HG02571 (cell line): ENCODE data around the gene WDR17.
A peak's percentile ranks its signal among the peaks of the same experiment; 100 is the strongest.
"Not testable (repeated sequence)": the region's sequence is repeated elsewhere in the genome, so short reads cannot be mapped to it uniquely, and the experiment has no call there.

ENCODE experiments used
- ATAC-seq: cut with Tn5 transposase; IDR thresholded peaks from one replicate; pipeline ENCODE4 v1.9.1; 2021; ENCODE audit warnings: mild to moderate bottlenecking, moderate library complexity; ENCODE audit not compliant: unreplicated experiment

WDR17 gene

DNA sequence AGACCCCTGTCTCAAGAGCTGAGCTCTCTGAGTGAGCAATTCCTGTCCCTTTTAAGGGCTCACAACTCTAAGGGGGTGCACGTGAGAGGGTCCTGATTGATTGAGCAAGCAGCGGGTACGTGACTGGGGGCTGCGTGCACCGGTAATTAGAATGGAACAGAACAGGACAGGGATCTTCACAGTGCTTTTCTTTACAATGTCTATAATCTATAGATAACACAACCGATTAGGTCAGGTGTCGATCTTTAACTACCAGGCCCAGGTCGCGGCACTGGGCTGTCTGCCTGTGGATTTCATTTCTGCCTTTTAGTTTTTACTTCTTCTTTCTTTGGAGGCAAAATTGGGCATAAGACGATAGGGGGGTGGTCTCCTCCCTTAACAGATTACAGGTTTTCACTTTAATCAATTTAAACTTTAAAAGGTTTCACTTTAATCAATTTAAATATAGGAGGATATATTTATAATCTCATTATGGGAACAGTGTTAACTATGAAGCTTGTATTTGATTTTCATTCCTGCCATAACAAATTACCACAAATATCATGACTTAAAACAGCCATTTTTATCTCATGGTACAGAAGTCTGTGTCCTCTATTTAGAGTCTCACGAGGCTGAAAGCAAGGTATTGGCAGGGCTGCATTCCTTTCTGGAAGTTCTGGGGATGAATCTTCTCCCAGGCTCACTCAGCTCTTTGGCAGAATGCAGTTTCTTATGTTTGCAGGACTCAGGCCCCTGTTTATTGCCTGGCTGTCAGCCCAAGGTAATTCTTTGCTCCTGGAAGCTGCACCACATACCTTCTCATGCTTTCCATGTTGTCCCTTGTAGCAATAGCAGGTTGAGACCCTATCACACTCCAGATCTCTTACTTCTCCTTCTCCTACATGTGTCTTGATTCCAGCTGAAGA lies 124.5 kb downstream of the WDR17 start:
- ATAC-seq, result no peak

DNA sequence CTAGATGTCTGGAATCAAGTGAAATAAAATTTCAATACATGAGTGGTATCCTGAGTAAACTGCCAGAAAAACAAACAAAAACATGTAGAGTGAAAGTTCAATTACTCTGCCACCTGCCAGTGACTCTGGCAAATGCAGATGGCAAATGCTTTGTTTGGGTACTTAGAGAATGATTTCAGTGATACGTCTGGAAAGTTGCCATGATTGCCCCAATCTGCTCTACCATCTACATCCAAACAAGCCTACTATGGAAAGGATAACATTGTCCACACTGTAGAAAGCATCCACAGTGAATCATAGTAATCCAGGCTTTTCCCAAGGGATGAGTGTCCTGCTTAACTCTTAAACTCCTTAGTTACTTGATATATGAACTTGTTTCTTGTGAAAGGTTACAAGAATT lies 126.3 kb downstream of the WDR17 start:
- no peak for ATAC-seq

DNA sequence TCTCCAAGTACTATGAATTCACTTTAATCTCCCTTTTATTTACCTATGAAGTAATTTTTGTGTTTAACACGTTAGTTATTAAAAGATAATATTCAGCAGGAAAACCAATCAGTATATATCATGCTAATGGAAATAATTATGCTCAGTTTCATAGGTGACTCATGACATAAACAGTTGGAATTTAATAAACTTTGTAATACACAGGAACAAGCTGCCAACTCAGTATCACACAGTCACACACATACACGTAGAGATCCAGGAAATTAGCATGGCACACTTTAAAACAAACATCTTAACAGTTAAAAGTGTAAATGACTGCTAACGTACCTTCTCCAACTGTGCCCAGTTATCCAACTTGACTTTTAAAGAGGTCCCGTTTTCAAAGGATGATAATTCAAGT lies 127.5 kb downstream of the WDR17 start:
- no peak for ATAC-seq

DNA sequence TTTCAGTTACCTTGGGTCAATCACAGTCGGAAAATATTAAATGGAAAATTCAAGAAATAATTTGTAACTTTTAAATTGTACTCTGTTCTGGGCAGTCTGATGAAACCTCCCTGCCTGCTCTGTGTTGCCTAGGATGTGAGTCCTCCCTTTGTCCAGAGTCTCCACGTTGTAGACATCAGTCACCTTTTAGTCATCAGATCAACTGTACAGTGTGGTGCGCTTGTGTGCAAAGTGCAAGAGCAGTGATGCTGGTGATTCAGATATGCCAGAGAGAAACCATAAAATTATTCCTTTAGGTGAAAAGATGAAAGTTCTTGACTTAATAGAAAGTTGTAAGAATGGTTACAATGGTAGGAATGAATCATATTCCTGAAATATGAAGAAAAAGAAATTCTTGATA lies 128.3 kb downstream of the WDR17 start:
- ATAC-seq, result no peak

DNA sequence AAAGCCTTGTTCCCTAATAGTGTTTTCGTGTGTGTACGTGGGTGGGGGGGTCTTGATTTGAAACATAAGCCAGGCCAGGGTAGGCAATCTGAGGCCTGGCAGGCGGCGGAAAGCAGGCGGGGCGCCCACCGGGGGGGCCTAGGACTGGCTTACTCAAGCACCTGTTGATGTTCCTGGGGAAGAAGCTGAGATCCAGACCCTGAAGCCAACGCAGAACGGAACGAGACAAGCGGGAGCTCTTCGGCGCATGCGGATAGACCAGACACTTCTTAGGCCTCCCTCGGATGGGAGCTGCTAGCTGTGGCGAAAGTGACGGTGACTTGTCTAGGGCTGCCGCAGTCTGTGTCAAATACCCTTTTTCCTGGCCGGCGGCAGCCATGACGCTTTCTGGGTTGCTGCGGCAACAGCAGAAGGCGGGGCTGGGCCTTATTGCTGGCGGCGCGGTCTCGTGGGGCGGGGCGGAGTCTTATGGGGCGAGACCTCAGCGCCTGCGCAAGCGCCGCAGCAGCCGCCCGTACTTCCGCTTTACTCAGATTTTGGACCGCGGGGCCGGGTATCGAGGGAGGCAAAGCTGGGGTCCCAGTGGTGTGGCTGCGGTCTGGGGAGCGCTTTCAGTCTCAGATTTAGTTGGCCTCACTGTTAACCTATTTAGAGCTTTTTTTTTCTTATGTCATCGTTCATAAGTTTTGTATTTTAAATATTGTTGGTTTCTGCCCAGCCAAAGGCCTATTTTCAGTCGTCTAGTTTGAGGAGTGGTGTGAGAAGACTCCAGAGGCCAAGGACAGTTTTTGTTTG lies 129.7 kb downstream of the WDR17 start, which contains the start of gene SPATA4:
TSS of gene SPATA4 (minus strand) at position 402 of the 795 bp plus-strand sequence. CDS start at position 379, 23 bp downstream.
- ATAC-seq, result peak; percentile 99

DNA sequence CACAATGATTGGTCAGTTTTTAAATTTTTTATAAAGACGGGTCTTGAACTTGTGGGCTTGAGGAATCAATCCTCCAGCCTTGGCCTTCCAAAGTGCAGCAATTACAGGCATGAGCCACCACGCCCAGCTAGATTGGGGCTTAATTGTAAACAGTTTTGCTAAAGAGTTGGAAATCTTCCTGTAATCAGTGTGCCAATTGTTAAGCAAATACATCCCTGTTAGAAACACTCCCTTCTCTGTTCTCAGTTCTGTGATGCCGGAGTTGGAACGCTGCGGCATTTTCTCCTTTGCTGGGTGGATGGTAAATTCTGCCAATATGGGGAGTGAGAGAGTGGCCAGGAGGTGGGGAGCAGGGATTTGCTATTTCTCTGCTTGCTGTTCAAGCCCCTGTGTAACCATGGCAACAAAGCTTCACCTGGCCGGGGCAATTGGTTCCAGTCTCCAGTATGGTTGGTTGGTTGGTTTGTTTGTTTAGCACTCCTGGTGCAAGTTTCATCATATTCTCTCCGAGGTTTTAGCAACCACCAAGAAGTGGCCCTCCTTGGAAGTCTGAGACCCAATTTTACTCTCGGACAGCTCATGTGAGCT lies 132.8 kb downstream of the WDR17 start:
- no peak for ATAC-seq

DNA sequence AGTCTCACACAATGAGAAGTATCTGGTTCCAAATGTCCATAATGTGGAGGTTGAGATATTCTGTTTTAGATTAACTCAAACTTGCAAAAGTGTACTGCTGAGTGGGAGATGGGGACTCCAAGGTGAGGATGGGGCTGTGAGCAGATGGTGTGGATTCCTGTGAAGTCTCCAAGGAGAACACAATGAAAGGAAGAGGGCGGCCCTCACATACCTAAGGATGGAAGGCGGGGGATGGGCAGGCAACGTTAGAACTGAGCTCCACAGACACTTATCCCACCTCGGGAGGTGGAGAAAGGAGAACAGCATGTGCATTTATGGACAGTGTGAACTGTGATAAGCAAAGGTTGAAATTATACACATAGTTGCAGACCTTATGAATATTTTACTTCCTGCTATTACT lies 139.7 kb downstream of the WDR17 start:
- ATAC-seq, result no peak

DNA sequence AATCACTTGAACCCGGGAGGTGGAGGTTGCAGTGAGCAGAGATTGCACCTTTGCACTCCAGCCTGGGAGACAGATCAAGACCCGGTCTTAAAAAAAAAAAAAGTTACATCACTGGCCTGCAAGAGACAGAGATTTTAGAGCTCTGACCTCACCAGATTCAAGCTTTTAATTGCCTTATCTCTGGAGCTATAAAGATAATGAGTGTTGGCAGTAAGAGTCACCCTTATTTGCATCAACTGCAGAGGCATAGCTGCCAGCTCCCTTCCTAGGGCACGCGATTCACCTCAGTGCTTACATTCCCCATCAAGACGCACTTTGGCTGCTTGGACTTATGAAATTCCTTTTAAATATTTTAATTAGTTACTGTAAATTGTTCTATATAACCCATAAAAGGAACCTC lies 142.2 kb downstream of the WDR17 start:
- ATAC-seq, result no peak

DNA sequence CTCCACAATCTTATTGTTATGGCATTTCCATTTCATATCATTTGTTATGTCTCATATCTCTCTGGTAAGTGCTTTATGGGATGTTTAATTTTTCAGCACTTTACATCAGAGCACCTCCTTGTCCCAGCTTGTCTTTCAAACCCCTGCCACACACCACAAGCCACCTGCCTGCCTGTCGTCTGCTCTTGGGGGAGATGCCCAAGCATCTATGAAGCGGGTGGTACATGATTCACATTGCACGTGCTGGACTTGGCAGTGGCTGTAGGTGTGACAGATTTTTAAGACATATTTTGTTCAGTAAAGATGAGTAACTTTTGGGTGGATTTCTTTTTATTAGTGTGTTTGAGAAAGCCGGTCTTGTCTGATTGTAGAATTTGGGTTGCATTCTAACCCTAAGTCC lies 143.9 kb downstream of the WDR17 start:
- ATAC-seq, result no peak

DNA sequence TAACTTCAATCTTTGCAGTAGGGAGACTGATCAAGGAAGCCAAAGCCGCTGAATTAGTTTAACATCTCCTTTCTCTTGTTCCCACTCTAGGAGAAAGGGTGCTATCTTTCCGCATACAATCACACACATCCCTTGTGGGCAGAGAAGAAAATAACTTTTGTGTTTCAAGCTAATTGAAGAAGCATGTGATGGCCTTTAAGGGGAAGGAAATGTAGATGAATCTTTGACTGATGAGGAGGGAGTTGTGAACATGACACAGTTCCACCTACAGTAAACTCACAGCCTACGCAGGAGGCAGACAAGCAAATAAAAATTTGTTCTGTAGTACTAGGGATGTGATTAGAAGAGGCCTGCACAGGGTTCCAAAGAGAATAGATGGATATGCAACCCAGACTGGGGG lies 144.5 kb downstream of the WDR17 start:
- no peak for ATAC-seq

DNA sequence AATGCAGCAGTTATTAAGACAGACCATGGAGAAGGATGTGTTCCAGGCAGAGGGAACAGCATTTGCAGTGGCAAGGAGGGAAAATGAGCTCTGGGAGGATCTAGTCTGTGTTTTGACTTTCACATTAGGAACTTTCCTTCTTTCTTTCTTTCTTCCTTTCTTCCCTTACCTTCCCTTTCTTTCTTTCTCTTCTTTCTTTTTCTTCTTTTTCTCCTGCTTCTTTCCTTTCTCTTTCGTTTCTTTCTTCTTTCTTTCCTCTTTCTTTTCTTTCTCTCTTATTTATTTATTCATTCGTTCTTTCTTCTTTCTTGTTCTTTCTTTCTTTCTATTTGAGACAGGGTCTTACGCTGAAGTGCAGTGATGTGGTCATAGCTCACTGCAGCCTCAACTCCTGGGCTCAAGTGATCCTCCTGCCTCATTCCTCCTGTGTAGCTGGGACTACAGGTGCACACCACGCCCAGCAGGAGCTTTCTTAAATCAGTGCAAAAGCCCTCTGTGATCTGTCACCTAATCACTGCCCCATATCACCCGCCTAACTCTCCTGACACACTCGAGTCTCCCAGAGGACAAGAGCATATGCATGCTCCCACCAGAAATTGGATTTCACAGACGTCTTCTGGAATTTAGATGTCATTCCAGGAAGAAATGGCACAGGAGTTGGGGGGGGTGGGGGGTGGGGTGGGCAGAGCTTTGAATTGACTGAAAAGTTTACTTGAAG lies 145.1 kb downstream of the WDR17 start:
- no peak for ATAC-seq

DNA sequence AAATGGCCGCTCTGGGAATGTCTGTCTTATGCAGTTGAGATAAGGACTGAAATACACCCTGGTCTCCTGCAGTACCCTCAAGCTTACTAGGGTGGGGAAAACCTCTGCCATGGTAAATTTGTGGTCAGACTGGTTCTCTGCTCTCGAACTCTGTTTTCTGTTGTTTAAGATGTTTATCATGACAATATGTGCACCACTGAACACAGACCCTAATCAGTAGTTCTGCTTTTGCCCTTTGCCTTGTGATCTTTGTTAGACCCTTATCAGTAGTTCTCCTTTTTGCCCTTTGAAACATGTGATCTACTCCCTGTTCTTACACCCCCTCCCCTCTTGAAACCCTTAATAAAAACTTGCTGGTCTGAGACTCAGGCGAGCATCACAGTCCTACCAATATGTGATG lies 146.7 kb downstream of the WDR17 start:
- not testable (repeated sequence) for ATAC-seq

DNA sequence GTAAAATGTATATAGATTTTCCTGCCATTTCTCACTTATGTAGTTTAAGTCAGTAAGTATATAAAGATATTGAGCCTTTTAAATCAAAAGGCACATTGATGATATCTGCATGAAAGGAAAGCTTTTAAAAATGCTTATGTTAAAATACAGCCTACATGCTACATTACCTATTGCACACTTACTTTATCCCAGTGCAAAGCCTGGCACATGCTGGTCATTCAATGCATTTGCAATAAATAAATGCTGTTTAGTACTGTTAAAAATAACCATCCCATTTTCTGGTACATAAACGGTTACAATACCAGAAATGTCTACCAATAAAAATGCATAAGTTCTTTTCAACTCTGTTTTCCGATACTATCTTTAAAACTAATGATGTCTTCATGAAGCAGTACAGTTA lies 151.9 kb downstream of the WDR17 start:
- ATAC-seq, result no peak

DNA sequence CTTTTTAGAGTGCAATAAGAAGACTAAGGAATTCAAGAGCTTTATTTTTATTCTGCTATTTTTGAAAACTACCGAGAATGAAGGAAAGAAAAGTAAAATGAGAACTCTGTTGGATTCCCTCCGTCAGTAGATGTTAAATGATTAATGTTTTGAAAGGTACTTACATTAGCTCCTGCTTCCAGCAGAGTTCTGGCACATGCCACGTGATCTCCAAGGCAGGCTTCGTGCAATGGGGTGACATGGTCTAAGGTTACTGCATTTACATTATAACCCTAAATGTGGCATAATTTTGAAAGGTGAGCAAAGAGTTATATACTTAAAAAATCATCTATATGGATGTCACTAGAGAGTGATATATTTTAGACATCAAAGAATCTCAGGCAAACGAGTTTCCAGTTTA lies 156.5 kb downstream of the WDR17 start:
- no peak for ATAC-seq

DNA sequence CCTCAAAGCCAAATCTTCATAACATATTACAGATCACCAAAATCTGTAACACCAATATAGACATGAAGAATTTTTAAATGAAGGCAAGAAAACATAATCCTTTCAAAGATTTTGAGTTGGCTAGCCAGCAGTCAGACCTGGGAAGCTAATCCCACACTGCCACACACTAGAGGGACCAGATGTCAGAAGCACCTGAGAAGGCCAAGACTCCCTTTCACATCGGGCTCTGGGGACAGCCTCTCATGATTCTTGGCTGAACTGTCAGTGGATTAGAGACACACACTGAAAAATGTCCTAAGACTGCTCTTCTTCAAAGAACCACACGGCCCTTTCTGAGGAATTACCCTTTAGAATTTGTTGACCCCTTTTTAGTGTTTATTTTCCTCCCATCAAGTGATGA lies 157.9 kb downstream of the WDR17 start:
- ATAC-seq, result no peak

DNA sequence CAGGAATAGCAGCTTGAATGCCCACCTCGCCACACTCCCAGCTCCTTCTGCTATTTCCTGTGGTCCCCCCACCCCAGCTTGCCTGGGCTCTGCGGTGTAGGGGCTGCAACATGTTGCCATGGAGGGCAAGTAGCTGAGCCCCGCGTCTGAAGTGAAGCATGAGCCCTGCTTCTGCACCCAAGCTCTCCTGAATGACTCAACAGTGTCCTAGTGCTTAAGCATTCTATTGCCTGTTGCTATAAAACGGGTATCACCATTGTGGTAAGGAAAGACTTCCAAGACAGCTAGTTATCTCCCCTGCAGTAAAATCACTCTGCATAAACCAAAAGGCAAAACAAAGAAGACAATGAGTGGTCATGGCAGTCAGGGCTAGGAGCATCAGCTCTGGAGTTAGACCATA lies 161.1 kb downstream of the WDR17 start:
- no peak for ATAC-seq

DNA sequence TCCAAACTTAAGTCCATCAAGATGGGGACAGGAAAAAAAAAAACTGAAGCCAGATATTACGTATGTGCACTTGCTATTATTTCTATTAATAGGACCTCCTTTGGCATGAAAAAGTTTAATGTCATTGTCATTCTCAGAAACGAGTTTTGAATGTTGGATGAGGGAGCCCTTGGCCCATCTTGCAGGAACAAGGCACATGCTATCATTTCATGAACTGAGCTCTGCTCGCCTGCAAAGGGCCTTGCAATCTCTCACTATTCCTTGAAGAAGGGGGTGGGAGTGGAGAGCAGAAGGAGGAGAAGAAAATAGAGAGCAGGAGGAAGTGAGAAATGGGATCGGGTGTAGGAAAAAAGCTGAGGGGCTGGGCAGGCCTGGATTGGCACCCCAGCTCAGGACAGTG lies 164.0 kb downstream of the WDR17 start:
- ATAC-seq, result no peak
